ENCODE data around the gene DLX5.

The DLX5 gene

DNA sequence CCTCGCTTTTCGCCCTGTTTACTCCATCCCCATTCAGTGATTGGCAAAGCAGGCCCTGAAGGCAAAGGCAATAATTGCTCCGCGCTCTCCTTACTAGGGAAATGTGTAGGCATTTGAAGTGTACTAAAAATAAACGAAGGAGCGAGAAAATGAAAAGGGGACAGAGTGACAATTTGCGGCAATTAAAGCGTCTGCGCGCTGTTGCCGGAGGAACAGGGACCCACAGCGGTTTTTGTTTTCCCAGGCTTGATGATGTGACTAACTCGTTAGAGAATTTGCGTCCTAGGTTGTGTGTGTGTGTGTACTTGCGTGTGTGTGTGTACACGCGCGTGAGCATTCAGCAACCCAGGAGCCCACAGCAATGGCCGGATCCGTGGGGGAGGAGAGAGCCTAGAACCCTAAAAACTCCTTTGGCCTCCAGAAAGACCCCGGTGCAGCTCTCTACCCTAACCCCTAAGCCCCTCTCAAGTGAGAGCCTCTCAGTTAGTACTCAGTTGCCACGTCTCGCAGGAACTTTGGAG is 27.1 kb downstream of the DLX5 start:
- H2AFZ ChIP-seq = no peak overlapping the region
- H3K27ac ChIP-seq = no peak overlapping the region
- H3K4me2 ChIP-seq (ENCODE audit: low read length) = no peak overlapping the region
- H3K79me2 ChIP-seq = no peaks in the 10 kb centered on the region
- H3K4me1 ChIP-seq = no peaks in the 10 kb centered on the region
- peaks cover 14% of the 10 kb centered on the region for H3K27me3 ChIP-seq (ENCODE audit: control insufficient read depth, insufficient read depth, low read length)
- H3K4me3 ChIP-seq (ENCODE audit: low read depth, low read length) = no peak overlapping the region
- TF ChIP-seq, protein P1, sequence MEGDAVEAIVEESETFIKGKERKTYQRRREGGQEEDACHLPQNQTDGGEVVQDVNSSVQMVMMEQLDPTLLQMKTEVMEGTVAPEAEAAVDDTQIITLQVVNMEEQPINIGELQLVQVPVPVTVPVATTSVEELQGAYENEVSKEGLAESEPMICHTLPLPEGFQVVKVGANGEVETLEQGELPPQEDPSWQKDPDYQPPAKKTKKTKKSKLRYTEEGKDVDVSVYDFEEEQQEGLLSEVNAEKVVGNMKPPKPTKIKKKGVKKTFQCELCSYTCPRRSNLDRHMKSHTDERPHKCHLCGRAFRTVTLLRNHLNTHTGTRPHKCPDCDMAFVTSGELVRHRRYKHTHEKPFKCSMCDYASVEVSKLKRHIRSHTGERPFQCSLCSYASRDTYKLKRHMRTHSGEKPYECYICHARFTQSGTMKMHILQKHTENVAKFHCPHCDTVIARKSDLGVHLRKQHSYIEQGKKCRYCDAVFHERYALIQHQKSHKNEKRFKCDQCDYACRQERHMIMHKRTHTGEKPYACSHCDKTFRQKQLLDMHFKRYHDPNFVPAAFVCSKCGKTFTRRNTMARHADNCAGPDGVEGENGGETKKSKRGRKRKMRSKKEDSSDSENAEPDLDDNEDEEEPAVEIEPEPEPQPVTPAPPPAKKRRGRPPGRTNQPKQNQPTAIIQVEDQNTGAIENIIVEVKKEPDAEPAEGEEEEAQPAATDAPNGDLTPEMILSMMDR (IDR thresholded peaks at IDR 0.05) = no peak
- no peak overlapping the region for H3K9ac ChIP-seq
- H3K36me3 ChIP-seq (ENCODE audit: control insufficient read depth, insufficient read depth, low read length) = no peaks in the 10 kb centered on the region
- no peaks in the 10 kb centered on the region for H3K9me3 ChIP-seq (ENCODE audit: control insufficient read depth, low read length)

DNA sequence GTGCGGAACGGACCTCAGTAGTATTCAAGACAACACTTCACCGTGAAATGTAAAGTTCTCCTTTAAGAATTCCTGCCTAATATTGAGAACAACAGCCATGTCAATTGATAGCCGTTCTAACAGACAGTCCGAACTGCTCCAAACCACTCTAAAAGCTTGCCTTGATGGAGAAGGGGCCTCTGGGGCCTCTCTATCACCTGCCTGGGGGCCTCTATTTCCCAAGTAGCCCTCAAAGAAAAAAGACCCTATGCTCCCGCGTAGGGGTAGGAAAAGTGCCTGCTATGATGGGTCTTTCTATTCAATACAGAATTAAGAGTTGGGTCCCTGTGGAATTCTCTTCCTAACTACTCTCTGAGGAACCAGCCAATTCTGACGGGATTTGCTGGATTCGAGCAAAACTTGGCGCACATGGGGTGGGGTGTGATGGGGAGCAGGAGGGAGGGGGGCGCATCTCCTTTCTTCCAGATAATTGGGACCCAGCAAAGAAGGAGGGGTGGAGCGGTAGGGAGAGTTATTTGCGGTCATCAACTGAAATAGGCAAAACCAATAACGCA is 27.6 kb downstream of the DLX5 start:
- Histone ChIP-seq H3K4me2 (ENCODE audit: low read length) (no peak overlapping the region), H3K27me3 (ENCODE audit: control insufficient read depth, insufficient read depth, low read length) (peaks cover 11% of the 10 kb centered on the region), H3K4me3 (ENCODE audit: low read depth, low read length) (no peak overlapping the region), H3K79me2 (no peaks in the 10 kb centered on the region), H3K9ac (no peak overlapping the region), H3K27ac (no peak overlapping the region), H3K9me3 (ENCODE audit: control insufficient read depth, low read length) (no peaks in the 10 kb centered on the region), H2AFZ (no peak overlapping the region), H3K4me1 (no peaks in the 10 kb centered on the region), H3K36me3 (ENCODE audit: control insufficient read depth, insufficient read depth, low read length) (no peaks in the 10 kb centered on the region)
- TF ChIP-seq, protein P1 (IDR thresholded peaks at IDR 0.05) = no peak

DNA sequence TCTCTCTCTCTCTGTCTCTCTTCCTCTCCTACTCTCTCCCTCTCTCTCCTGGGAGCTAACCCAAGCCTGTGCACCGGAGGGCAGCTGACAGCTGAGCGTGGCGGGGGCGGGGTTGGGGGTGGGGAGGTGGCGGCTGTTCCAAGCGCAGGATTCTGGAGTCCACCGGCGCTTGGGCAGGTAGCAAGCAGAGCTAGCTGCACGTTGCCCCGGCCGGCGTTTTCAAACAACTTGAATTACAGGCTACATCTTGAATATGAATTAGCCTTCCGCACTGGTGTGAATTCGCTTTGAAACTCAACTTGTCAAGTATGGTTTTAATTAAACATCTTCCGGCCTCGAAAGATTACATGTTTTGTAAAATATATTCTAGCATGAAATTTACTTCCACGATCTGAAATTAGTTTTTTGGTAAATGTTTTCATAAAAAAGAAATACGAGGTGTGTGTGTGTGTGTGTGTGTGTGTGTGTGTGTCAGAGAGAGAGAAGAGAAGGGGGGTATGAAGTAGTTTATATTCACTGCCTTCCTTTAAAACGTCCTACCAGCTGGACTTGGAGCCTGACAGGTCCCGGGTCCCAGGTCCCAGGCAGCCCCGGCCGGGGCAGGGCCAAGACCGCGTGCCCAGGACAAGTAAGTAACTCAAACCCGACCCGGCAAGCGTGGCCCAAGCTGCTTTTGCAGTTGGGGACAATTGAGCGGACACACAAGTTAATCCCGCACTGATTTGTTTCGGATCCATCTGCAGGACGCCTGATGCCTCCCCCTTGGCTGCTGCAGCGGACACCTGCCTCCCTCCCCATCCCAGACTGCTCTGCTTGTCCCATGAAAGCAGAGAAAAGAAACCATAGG is 28.3 kb downstream of the DLX5 start:
- H2AFZ ChIP-seq = no peak overlapping the region
- H3K9me3 ChIP-seq (ENCODE audit: control insufficient read depth, low read length) = no peaks in the 10 kb centered on the region
- H3K36me3 ChIP-seq (ENCODE audit: control insufficient read depth, insufficient read depth, low read length) = no peaks in the 10 kb centered on the region
- no peak overlapping the region for H3K4me3 ChIP-seq (ENCODE audit: low read depth, low read length)
- H3K27ac ChIP-seq = no peak overlapping the region
- H3K4me2 ChIP-seq (ENCODE audit: low read length) = no peak overlapping the region
- no peak overlapping the region for H3K9ac ChIP-seq
- peaks cover 7% of the 10 kb centered on the region for H3K27me3 ChIP-seq (ENCODE audit: control insufficient read depth, insufficient read depth, low read length)
- H3K79me2 ChIP-seq = no peaks in the 10 kb centered on the region
- no peaks in the 10 kb centered on the region for H3K4me1 ChIP-seq
- TF ChIP-seq, protein P1 (IDR thresholded peaks at IDR 0.05) = no peak

GRCh38 chr7:96995406-96996110 is 29.1 kb downstream of the DLX5 start:
- no peak overlapping the region for H3K4me2 ChIP-seq (ENCODE audit: low read length)
- TF ChIP-seq, protein P1 (IDR thresholded peaks at IDR 0.05) = no peak

More at GRCh38 chr7:96995406-96996110, 29.1 kb downstream of the DLX5 start:
- Histone ChIP-seq H3K79me2 (no peaks in the 10 kb centered on the region), H2AFZ (no peak overlapping the region), H3K9me3 (ENCODE audit: control insufficient read depth, low read length) (no peaks in the 10 kb centered on the region), H3K4me3 (ENCODE audit: low read depth, low read length) (no peak overlapping the region), H3K27ac (no peak overlapping the region), H3K27me3 (ENCODE audit: control insufficient read depth, insufficient read depth, low read length) (peaks cover 7% of the 10 kb centered on the region), H3K4me1 (no peaks in the 10 kb centered on the region), H3K36me3 (ENCODE audit: control insufficient read depth, insufficient read depth, low read length) (no peaks in the 10 kb centered on the region), H3K9ac (no peak overlapping the region)
